Stimulated activated CD4-positive, alpha-beta T cell treated with anti-CD3 and anti-CD28 coated beads, Interleukin-15, amount 100 ng/mL, for 24 hours (primary cell): ENCODE data around the gene FYN.

Experiments used
- DNase-seq: peaks from one replicate; pipeline ENCODE4 v3.0.0-alpha.2; 2020

FYN gene

GRCh38 chr6:111674413-111674812, 198.8 kb downstream of the FYN start:
- DNase-seq: no peak

- DNase-seq: no peak
Observed at GRCh38 chr6:111673937-111674336, 199.3 kb downstream of the FYN start.

GRCh38 chr6:111673532-111673931, 199.7 kb downstream of the FYN start:
- no peak for DNase-seq

GRCh38 chr6:111672761-111673450, 200.3 kb downstream of the FYN start:
- no peak for DNase-seq

- no peak for DNase-seq
Observed at GRCh38 chr6:111669326-111669725, 203.9 kb downstream of the FYN start.

GRCh38 chr6:111668410-111668809, 204.8 kb downstream of the FYN start:
- no peak for DNase-seq

GRCh38 chr6:111667931-111668330, 205.3 kb downstream of the FYN start:
- DNase-seq: no peak

GRCh38 chr6:111666847-111667246, 206.4 kb downstream of the FYN start:
- DNase-seq: no peak

GRCh38 chr6:111664565-111665030, 208.7 kb downstream of the FYN start:
- DNase-seq: no peak

- no peak for DNase-seq
Observed at GRCh38 chr6:111663692-111664564, 209.3 kb downstream of the FYN start.

- no peak for DNase-seq
Observed at GRCh38 chr6:111662794-111663593, 210.3 kb downstream of the FYN start.

GRCh38 chr6:111662072-111662793, 211.0 kb downstream of the FYN start:
- no peak for DNase-seq

- DNase-seq: no peak
Observed at GRCh38 chr6:111661541-111662061, 211.7 kb downstream of the FYN start.

- no peak for DNase-seq
Observed at GRCh38 chr6:111660531-111660930, 212.7 kb downstream of the FYN start.

GRCh38 chr6:111658462-111659154, 214.6 kb downstream of the FYN start:
- no peak for DNase-seq

GRCh38 chr6:111657146-111657545, 216.1 kb downstream of the FYN start:
- no peak for DNase-seq

- no peak for DNase-seq
Observed at GRCh38 chr6:111653979-111654378, 219.3 kb downstream of the FYN start.

GRCh38 chr6:111653434-111653833, 219.8 kb downstream of the FYN start:
- DNase-seq: no peak

GRCh38 chr6:111652156-111652555, 221.1 kb downstream of the FYN start:
- DNase-seq: no peak

GRCh38 chr6:111651185-111652034, 221.8 kb downstream of the FYN start:
- DNase-seq: no peak

- no peak for DNase-seq
Observed at GRCh38 chr6:111650049-111650448, 223.2 kb downstream of the FYN start.
